ENCODE measurements around the gene CTNNBL1. TPM values are rescaled to one million over a fixed set of nuclear protein-coding genes. Genes with fewer than 3 reads are reported as not detected.

CTNNBL1 gene
- total RNA-seq, 1 donor, result 19.5 TPM

DNA sequence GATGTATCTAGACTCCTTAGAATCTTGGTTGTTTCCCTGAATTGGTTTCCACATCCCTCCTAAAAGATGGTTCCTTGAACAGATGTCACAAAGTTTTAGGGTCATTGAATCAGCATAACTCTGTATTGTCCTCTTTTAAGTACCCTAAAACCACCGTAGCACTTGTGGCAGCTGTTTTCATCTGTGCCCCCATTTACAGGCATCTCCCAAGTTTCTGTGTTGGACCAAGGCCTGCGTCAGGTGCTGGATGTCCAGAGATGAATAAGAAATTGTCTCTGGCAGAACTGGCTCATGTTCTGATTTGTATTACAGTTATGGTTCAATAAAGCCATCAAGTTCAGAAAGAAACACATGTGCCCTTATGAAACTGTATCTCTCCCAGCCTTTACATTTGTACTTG lies 48.3 kb downstream of the CTNNBL1 start:
- no peak for TF ChIP-seq CTCF (IDR thresholded peaks at IDR 0.05; ENCODE audit: extremely low read depth, low read depth, low read length)
- Histone ChIP-seq H3K4me3 (ENCODE audit: insufficient read depth, low read length) (no peak overlapping the region), H3K9me3 (ENCODE audit: low read depth, low read length) (no peaks in the 10 kb centered on the region), H4K20me1 (ENCODE audit: insufficient read depth, low read length) (peaks cover 5% of the 10 kb centered on the region), H3K79me2 (ENCODE audit: insufficient read depth, low read length) (no peaks in the 10 kb centered on the region), H3K4me2 (ENCODE audit: insufficient read depth, low read length) (no peak overlapping the region), H3K36me3 (ENCODE audit: insufficient read depth, low read length) (peaks cover 12% of the 10 kb centered on the region), H2AFZ (ENCODE audit: low read length) (no peak overlapping the region), H3K27ac (ENCODE audit: low read depth, low read length) (no peak overlapping the region), H3K4me1 (ENCODE audit: insufficient read depth, low read length) (peaks cover 10% of the 10 kb centered on the region), H3K27me3 (ENCODE audit: insufficient read depth, low read length) (no peaks in the 10 kb centered on the region)
- DNase-seq (ENCODE audit: insufficient read length, low spot score, missing footprints), result no peak

DNA sequence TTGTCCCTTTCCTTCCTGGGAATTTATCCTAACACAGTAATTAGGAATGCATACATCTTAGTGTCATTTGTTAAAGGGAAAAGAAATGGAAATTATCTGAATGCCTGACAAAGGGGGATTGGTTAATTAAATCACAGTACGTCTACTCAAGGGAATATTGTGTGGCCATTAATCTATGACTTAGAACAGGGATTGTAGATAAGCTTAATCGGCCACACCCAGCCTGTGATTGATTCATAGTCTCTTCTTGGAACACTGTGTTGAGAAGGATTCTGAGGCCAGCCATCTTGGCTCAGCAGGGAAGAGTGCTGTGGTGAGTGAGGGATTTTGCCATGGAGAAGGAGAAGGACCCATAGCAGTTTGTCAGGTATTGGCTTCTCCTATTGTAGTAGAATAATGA lies 50.5 kb downstream of the CTNNBL1 start:
- H3K27ac ChIP-seq (ENCODE audit: low read depth, low read length), result no peak overlapping the region
- H3K79me2 ChIP-seq (ENCODE audit: insufficient read depth, low read length), result no peaks in the 10 kb centered on the region
- H3K4me3 ChIP-seq (ENCODE audit: insufficient read depth, low read length), result no peak overlapping the region
- no peak overlapping the region for H2AFZ ChIP-seq (ENCODE audit: low read length)
- no peaks in the 10 kb centered on the region for H3K27me3 ChIP-seq (ENCODE audit: insufficient read depth, low read length)
- no peak for DNase-seq (ENCODE audit: insufficient read length, low spot score, missing footprints)
- no peak for TF ChIP-seq CTCF (IDR thresholded peaks at IDR 0.05; ENCODE audit: extremely low read depth, low read depth, low read length)
- H3K9me3 ChIP-seq (ENCODE audit: low read depth, low read length), result no peaks in the 10 kb centered on the region
- H3K4me1 ChIP-seq (ENCODE audit: insufficient read depth, low read length), result peaks cover 10% of the 10 kb centered on the region
- H4K20me1 ChIP-seq (ENCODE audit: insufficient read depth, low read length), result peaks cover 5% of the 10 kb centered on the region
- no peak overlapping the region for H3K4me2 ChIP-seq (ENCODE audit: insufficient read depth, low read length)
- H3K36me3 ChIP-seq (ENCODE audit: insufficient read depth, low read length), result no peaks in the 10 kb centered on the region

DNA sequence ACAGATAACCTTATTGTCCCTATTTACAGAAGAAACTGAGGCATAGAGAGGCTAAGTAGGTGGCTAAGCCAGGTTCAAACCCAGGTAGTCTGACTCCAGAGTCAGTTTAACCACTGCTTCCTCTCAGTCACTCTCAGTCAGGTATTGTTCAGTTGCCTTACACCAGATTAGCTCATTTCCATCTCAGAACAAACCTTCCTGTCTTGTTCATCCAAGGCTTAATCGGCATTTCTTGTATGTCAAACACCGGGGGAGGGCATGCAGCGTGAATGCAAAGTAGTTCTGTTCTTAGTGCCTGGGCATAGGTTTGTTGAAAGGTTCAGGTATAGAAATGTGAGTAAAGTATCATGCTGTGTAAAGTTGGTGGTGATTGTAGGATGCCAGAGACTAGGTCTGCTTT lies 51.7 kb downstream of the CTNNBL1 start:
- Histone ChIP-seq H4K20me1 (ENCODE audit: insufficient read depth, low read length) (no peaks in the 10 kb centered on the region), H3K4me1 (ENCODE audit: insufficient read depth, low read length) (peaks cover 10% of the 10 kb centered on the region), H3K36me3 (ENCODE audit: insufficient read depth, low read length) (no peaks in the 10 kb centered on the region), H3K27me3 (ENCODE audit: insufficient read depth, low read length) (no peaks in the 10 kb centered on the region), H3K27ac (ENCODE audit: low read depth, low read length) (no peak overlapping the region), H2AFZ (ENCODE audit: low read length) (no peak overlapping the region), H3K9me3 (ENCODE audit: low read depth, low read length) (no peaks in the 10 kb centered on the region), H3K4me2 (ENCODE audit: insufficient read depth, low read length) (no peak overlapping the region), H3K4me3 (ENCODE audit: insufficient read depth, low read length) (no peak overlapping the region), H3K79me2 (ENCODE audit: insufficient read depth, low read length) (no peaks in the 10 kb centered on the region)
- DNase-seq (ENCODE audit: insufficient read length, low spot score, missing footprints), result no peak
- no peak for TF ChIP-seq CTCF (IDR thresholded peaks at IDR 0.05; ENCODE audit: extremely low read depth, low read depth, low read length)

- no peak overlapping the region for H2AFZ ChIP-seq (ENCODE audit: low read length)
- H3K4me1 ChIP-seq (ENCODE audit: insufficient read depth, low read length), result no peaks in the 10 kb centered on the region
- H3K79me2 ChIP-seq (ENCODE audit: insufficient read depth, low read length), result no peaks in the 10 kb centered on the region
- no peaks in the 10 kb centered on the region for H3K27me3 ChIP-seq (ENCODE audit: insufficient read depth, low read length)
- no peak overlapping the region for H3K27ac ChIP-seq (ENCODE audit: low read depth, low read length)
- DNase-seq (ENCODE audit: insufficient read length, low spot score, missing footprints), result no peak
- H3K9me3 ChIP-seq (ENCODE audit: low read depth, low read length), result no peaks in the 10 kb centered on the region
- H3K36me3 ChIP-seq (ENCODE audit: insufficient read depth, low read length), result peaks cover 6% of the 10 kb centered on the region
- TF ChIP-seq CTCF (IDR thresholded peaks at IDR 0.05; ENCODE audit: extremely low read depth, low read depth, low read length), result no peak
- no peak overlapping the region for H3K4me2 ChIP-seq (ENCODE audit: insufficient read depth, low read length)
- H4K20me1 ChIP-seq (ENCODE audit: insufficient read depth, low read length), result no peaks in the 10 kb centered on the region
- H3K4me3 ChIP-seq (ENCODE audit: insufficient read depth, low read length), result no peak overlapping the region
These were observed 54.2 kb downstream of the CTNNBL1 start for GRCh38 chr20:37748015-37748414.

Measured in osteoblast (primary cell).